B cell (primary cell): ENCODE results near the gene NIBAN1. TPM values are rescaled to one million over a fixed set of nuclear protein-coding genes. Genes with fewer than 3 reads are reported as not detected.

Experiments
- ATAC-seq: fragments of 200-7000 bp; cut with Tn5 transposase; one replicate; pipeline ENCODE4 v1.10.0; 2021; ENCODE audit warnings: low read depth, mild to moderate bottlenecking, moderate number of reproducible peaks, moderate library complexity
- CTCF ChIA-PET: fragments of 350-600 bp; sonication (Branson Sonifier 250); formaldehyde crosslinking; loops from one replicate; lab custom pipeline; 2021; ENCODE audit warnings: antibody characterized with exemption, inconsistent platforms; lab: Charles Lee
- POLR2A ChIA-PET: fragments of 350-600 bp; sonication (Branson Sonifier 250); formaldehyde crosslinking; loops from one replicate; lab custom pipeline; 2021; ENCODE audit warnings: antibody characterized with exemption; lab: Charles Lee
- DNase-seq: peaks from one replicate; pipeline ENCODE4 v3.0.0; 2013
- H2AFZ ChIP-seq: 2 replicates; pipeline ENCODE4 v1.6.1; 2012; ENCODE audit warnings: mild to moderate bottlenecking, low read depth, low read length; ENCODE audit not compliant: insufficient read depth, poor library complexity, severe bottlenecking
- H3K27ac ChIP-seq, 2 donors: 1 replicate in 1 of 2; 2 replicates in 1 of 2; pipeline ENCODE4 v1.5.1; 2012 to 2013; ENCODE audit warnings: low read length in 2 of 2, mild to moderate bottlenecking in 2 of 2, moderate library complexity in 1 of 2
- H3K27me3 ChIP-seq, 4 experiments: fragments of 200-600 bp in 1 of 4; sonication (generic) in 1 of 4; replicated peaks in 1 of 4; 1 replicate in 2 of 4; 2 replicates in 2 of 4; pipeline versions ENCODE4 v1.6.1 to v1.7.0; 2013 to 2016; ENCODE audit warnings: low read length in 3 of 4, mild to moderate bottlenecking in 2 of 4, mixed read lengths in 1 of 4, moderate library complexity in 1 of 4; ENCODE audit not compliant: insufficient read depth in 4 of 4, control insufficient read depth in 3 of 4; ENCODE audit errors: control extremely low read depth in 1 of 4
- H3K36me3 ChIP-seq, 2 experiments: replicated peaks in 1 of 2; 1 replicate in 1 of 2; 2 replicates in 1 of 2; pipeline versions ENCODE4 v1.6.1 to v1.7.1; 2013; ENCODE audit warnings: low read length in 1 of 2; ENCODE audit not compliant: insufficient read depth in 2 of 2, control insufficient read depth in 1 of 2; ENCODE audit errors: control extremely low read depth in 1 of 2, extremely low read depth in 1 of 2
- H3K4me1 ChIP-seq, 2 donors: fragments of 200-600 bp in 1 of 2; sonication (generic) in 1 of 2; 1 replicate in 1 of 2; 2 replicates in 1 of 2; pipeline versions ENCODE4 v1.5.1 to v1.6.1; 2013 to 2017; ENCODE audit warnings: low read length in 2 of 2; ENCODE audit not compliant: control insufficient read depth in 2 of 2, insufficient read depth in 2 of 2
- H3K4me2 ChIP-seq: replicated peaks from 2 replicates; pipeline ENCODE3; 2012; ENCODE audit warnings: mild to moderate bottlenecking, low read depth, low read length; ENCODE audit not compliant: poor library complexity, severe bottlenecking
- H3K4me3 ChIP-seq, 5 experiments: fragments of 200-600 bp in 1 of 5; sonication (generic) in 1 of 5; 1 replicate in 3 of 5; 2 replicates in 2 of 5; pipeline versions ENCODE4 v1.5.1 to v1.7.0; 2011 to 2016; ENCODE audit warnings: low read length in 4 of 5, mild to moderate bottlenecking in 4 of 5, low read depth in 2 of 5, control low read depth in 1 of 5, moderate library complexity in 1 of 5; ENCODE audit not compliant: insufficient read depth in 1 of 5; ENCODE audit errors: control extremely low read depth in 1 of 5, extremely low read depth in 1 of 5
- H3K79me2 ChIP-seq: fragments of 200-600 bp; sonication (generic); one replicate; pipeline ENCODE4 v1.6.0; 2016; ENCODE audit warnings: low read length; ENCODE audit not compliant: control insufficient read depth, insufficient read depth
- H3K9ac ChIP-seq: fragments of 200-600 bp; sonication (generic); 2 replicates; pipeline ENCODE4 v1.6.1; 2017; ENCODE audit warnings: mild to moderate bottlenecking, low read length, moderate library complexity
- H3K9me3 ChIP-seq, 3 donors: one replicate each; pipeline versions ENCODE4 v1.6.1 to v1.7.1; 2013; ENCODE audit warnings: low read length in 2 of 3; ENCODE audit not compliant: control insufficient read depth in 2 of 3, insufficient read depth in 1 of 3; ENCODE audit errors: control extremely low read depth in 1 of 3
- H4K20me1 ChIP-seq: 2 replicates; pipeline ENCODE4 v1.6.0; 2012; ENCODE audit warnings: mild to moderate bottlenecking, low read length; ENCODE audit not compliant: insufficient read depth, control insufficient read depth, poor library complexity, severe bottlenecking
- H3K27ac Mint-ChIP-seq: one replicate; pipeline ENCODE4 v1.8.0; 2021; ENCODE audit warnings: mixed read lengths
- H3K27me3 Mint-ChIP-seq: one replicate; pipeline ENCODE4 v1.8.0; 2021; ENCODE audit warnings: mixed read lengths
- H3K4me1 Mint-ChIP-seq: one replicate; pipeline ENCODE4 v1.8.0; 2021; ENCODE audit warnings: mixed read lengths
- H3K4me3 Mint-ChIP-seq: one replicate; pipeline ENCODE4 v1.8.0; 2021; ENCODE audit warnings: mixed read lengths
- H3K9me3 Mint-ChIP-seq: one replicate; pipeline ENCODE4 v1.8.0; 2022; ENCODE audit warnings: mixed read lengths; ENCODE audit not compliant: insufficient read depth
- CTCF ChIP-seq: fragments of 200-600 bp; IDR thresholded peaks from one replicate; pipeline ENCODE4 v1.8.0; 2022; ENCODE audit warnings: antibody characterized with exemption, mild to moderate bottlenecking
- EZH2 ChIP-seq: IDR thresholded peaks from 2 replicates; pipeline ENCODE4 v1.6.1; 2012; ENCODE audit warnings: borderline replicate concordance, low read depth, mild to moderate bottlenecking, moderate library complexity, low read length; ENCODE audit not compliant: insufficient read depth, poor library complexity, severe bottlenecking
- WGBS: methylation state at CpG from one replicate; pipeline ENCODE4 v1.1.5; 2013; ENCODE audit warnings: missing lambda C conversion rate; ENCODE audit not compliant: insufficient coverage; 5-methylcytosine and 5-hydroxymethylcytosine counted together
- intact Hi-C: fragments of 100-400 bp; cut with micrococcal nuclease; formaldehyde crosslinking; loops from one replicate; pipeline ENCODE4 v1.10.0; 2022
- polyA plus RNA-seq: library from polyadenylated mRNA; depleted of rRNA; stranded (reverse); fragments of >200 nt; gene quantifications from 2 replicates; pipeline ENCODE4 v1.2.3, GENCODE V29; 2012
- total RNA-seq, 2 donors: library from RNA; stranded (reverse); fragments of 120-200 nt in 1 of 2; gene quantifications; 1 replicate in 1 of 2; 2 replicates in 1 of 2; pipeline versions ENCODE4 v1.2.3 to v1.2.4, GENCODE V29; 2013 to 2022

NIBAN1 gene
- total and polyA plus RNA-seq, 2 donors (not counting 1 experiment from before 2014, with no cell fraction given), result 1.2 to 13.2 TPM

GRCh38 chr1:184953600-184954219 is 20.6 kb downstream of the NIBAN1 start:
- CTCF ChIA-PET, result interaction anchor here (1.1 kb wide), 1 partner anchor 89 kb away, joined by 3 read pairs; no protein-coding TSS in a partner anchor
- Mint-ChIP-seq H3K9me3 (no peaks in the 10 kb centered on the region), H3K27me3 (no peaks in the 10 kb centered on the region), H3K4me3 (no peak overlapping the region), H3K4me1 (peaks cover 6% of the 10 kb centered on the region), H3K27ac (no peak overlapping the region)
- TF ChIP-seq CTCF (no peak), EZH2 (no peak)
- POLR2A ChIA-PET, result no interaction called here
- intact Hi-C loops, result no loop called here
- Histone ChIP-seq H3K4me1 (no peaks in the 10 kb centered on the region), H3K27ac (no peak overlapping the region), H3K9me3 (no peaks in the 10 kb centered on the region), H3K79me2 (no peaks in the 10 kb centered on the region), H3K9ac (no peak overlapping the region), H4K20me1 (no peaks in the 10 kb centered on the region), H3K4me3 (no peak overlapping the region), H3K4me2 (no peak overlapping the region), H3K36me3 (no peaks in the 10 kb centered on the region), H3K27me3 (no peaks in the 10 kb centered on the region), H2AFZ (no peak overlapping the region)
- no CpG with 5 or more reads among the region's 6 CpGs for WGBS
- DNase-seq, result no peak
- ATAC-seq, result no peak

GRCh38 chr1:184952428-184952827 is 21.9 kb downstream of the NIBAN1 start:
- WGBS, result 100% methylated on average over 1 of the region's 4 CpGs
- TF ChIP-seq CTCF, result no peak
- Histone ChIP-seq H4K20me1 (no peaks in the 10 kb centered on the region), H3K9me3 (no peaks in the 10 kb centered on the region), H3K4me3 (no peak overlapping the region), H3K9ac (no peak overlapping the region), H3K4me2 (no peak overlapping the region), H3K4me1 (no peaks in the 10 kb centered on the region), H3K79me2 (no peaks in the 10 kb centered on the region), H3K27me3 (no peaks in the 10 kb centered on the region), H3K36me3 (no peaks in the 10 kb centered on the region), H3K27ac (no peak overlapping the region), H2AFZ (no peak overlapping the region)
- no peak overlapping the region for H3K4me3 Mint-ChIP-seq
- H3K9me3 Mint-ChIP-seq, result no peaks in the 10 kb centered on the region
- H3K4me1 Mint-ChIP-seq, result peaks cover 6% of the 10 kb centered on the region
- no peak for ATAC-seq
- H3K27me3 Mint-ChIP-seq, result no peaks in the 10 kb centered on the region
- intact Hi-C loops, result no loop called here
- no peak for DNase-seq
- ChIA-PET POLR2A (no interaction called here), CTCF (no interaction called here)
- no peak overlapping the region for H3K27ac Mint-ChIP-seq
